RWPE1 (cell line): Measurements from ENCODE around the gene TMEM252.

Experiments used
- CTCF ChIA-PET: fragments of 350-600 bp; sonication (Branson Sonifier 250); formaldehyde crosslinking; extraction: SDS; loops from one replicate; lab custom pipeline; 2021; lab: Yijun Ruan, JAX
- POLR2A ChIA-PET: fragments of 400-600 bp; formaldehyde crosslinking; extraction: SDS; loops from one replicate; lab custom pipeline; 2020; ENCODE audit warnings: antibody characterized with exemption; ENCODE audit not compliant: low non-redundant PET; lab: Yijun Ruan, JAX
- DNase-seq: peaks from one replicate; pipeline ENCODE4 v3.0.0; 2012; ENCODE audit warnings: low spot score
- H3K27ac ChIP-seq: fragments of 450-650 bp; 2 replicates; pipeline ENCODE4 v1.5.1; 2017
- TF ChIP-seq, protein P1 (sequence below): fragments of 450-650 bp; conservative IDR thresholded peaks from 2 replicates; pipeline ENCODE4 v1.5.1; 2017; ENCODE audit warnings: low read depth, mild to moderate bottlenecking

TMEM252 gene, protein sequence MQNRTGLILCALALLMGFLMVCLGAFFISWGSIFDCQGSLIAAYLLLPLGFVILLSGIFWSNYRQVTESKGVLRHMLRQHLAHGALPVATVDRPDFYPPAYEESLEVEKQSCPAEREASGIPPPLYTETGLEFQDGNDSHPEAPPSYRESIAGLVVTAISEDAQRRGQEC

DNA sequence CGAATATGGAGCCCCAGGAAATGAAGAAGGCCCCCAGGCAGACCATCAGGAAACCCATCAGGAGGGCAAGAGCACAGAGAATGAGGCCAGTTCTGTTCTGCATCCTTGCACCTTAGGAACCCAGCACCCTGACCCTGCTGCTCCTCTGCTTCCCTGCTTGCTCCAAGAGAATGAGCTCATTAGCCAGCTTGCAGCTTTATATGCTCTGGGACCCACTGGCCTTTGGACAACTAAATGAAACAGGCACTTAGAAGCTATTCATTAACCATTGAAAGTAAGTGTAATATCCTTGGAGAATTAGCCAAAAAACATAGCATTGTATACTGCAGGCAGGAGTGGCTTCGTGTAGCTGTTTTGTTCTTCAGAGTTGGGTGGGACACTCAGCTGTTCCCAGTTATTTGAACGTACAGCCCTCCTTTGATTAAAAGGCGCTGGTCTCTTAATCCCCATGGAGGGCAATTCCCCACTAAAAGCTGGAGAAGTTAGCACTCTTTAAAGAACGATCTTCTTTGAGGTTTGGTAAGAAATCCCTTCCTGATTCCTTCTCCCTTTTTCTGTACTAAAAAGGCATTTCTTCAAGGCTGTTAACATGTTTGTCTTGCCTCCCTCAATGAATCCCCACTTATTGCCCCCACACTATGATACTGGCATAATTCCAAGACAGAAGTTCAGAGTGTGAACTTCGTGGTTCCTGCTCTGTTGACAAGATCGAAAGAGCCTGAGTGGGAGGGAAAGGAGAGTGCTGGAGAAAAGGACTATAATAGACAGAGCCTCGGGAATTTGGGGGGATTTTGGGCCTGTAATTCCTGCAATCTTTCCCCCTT is at the start of gene TMEM252:
TMEM252 (minus strand) TSS at position 172 of the 824 bp plus-strand sequence; CDS start at position 103, 69 bp downstream.
- no peak within 1 kb of the TSS for H3K27ac ChIP-seq
- DNase-seq = no peak
- CTCF ChIA-PET = interaction anchor here (0.6 kb wide), 1 partner anchor 18 kb away, joined by 3 read pairs; no protein-coding TSS in a partner anchor
- TF ChIP-seq, protein P1, sequence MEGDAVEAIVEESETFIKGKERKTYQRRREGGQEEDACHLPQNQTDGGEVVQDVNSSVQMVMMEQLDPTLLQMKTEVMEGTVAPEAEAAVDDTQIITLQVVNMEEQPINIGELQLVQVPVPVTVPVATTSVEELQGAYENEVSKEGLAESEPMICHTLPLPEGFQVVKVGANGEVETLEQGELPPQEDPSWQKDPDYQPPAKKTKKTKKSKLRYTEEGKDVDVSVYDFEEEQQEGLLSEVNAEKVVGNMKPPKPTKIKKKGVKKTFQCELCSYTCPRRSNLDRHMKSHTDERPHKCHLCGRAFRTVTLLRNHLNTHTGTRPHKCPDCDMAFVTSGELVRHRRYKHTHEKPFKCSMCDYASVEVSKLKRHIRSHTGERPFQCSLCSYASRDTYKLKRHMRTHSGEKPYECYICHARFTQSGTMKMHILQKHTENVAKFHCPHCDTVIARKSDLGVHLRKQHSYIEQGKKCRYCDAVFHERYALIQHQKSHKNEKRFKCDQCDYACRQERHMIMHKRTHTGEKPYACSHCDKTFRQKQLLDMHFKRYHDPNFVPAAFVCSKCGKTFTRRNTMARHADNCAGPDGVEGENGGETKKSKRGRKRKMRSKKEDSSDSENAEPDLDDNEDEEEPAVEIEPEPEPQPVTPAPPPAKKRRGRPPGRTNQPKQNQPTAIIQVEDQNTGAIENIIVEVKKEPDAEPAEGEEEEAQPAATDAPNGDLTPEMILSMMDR = no peak
- POLR2A ChIA-PET = no interaction called here

DNA sequence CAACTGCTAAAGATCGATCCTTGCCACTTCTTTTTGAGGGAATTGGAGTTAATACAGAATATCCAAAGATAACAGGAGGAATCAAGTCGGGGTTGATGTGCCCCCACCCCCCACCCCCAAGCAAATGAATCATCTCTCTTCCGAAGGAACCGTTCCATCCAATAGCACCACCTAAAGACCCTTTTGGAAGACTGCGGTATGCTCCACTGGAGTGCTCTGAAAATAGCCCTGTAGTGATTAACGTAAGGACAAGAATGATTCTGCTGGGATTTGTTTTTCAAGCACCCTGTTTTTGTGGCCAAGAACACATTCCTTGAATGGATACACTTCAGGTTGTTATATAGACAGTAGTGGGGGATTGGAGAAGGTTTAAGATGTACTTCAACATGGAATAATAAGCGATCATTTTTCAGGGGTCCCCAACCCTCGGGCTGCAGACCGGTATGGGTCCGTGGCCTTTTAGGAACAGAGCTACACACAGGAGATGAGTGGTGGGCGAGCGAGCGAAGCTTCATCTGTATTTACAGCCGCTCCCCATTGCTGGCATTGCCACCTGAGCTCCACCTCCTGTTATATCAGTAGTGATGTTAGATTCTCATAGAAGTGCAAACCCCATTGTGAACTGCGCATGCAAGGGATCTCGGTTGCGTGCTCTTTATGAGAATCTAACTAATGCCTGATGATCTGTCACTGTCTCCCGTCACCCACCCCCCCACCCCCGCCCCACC is 44.5 kb upstream of the TMEM252 start:
- no peak overlapping the region for H3K27ac ChIP-seq
- DNase-seq = no peak
- ChIA-PET CTCF (interaction anchor here (0.6 kb wide), 1 partner anchor 43 kb away, joined by 3 read pairs; no protein-coding TSS in a partner anchor), POLR2A (no interaction called here)
- TF ChIP-seq, protein P1 = no peak

DNA sequence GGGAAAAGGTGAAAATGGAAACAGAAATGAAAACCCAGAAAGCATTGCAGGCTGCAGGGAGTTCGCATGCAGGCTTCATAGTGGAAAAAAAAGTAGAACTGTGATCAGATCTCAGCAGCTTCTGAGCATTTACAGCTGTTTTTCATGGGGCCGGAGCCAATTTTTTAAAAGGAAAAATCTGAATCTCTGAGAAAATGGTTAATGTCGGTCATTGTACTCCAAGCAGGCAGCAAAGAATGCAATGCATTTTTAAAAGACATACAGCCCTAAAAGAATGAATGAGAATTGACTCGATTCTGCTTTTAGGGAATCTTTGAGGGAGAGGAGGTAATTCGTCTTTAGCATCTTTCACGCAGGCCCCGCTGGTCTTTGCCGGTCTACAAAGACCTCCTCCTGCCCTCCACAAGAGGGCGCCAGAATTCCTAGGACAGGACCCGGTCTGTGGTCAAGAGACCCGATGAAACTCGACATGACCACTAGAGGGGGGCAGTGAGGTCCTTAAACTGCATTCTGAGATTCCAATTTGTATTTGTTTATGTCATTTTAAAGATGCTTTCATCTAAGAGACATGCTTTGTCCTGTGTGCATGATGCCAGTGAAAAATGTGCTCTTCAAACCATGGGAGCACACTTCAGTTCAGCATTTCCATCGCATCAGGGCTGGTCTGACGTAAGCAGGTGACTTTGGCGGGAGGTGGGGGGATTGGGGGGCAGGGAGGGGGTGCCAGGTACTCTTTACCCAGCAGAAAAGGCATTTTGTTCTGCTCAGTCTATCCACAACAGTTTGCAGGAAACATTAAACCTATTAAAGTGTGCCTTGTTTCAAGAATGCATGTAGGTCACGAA is 43.7 kb upstream of the TMEM252 start:
- ChIA-PET POLR2A (no interaction called here), CTCF (interaction anchor here (0.6 to 2.0 kb wide), 11 partner anchors 11 to 444 kb away, joined by 3 to 7 read pairs (median 3); no protein-coding TSS in a partner anchor)
- peak; percentile 90 for DNase-seq
- no peak overlapping the region for H3K27ac ChIP-seq
- TF ChIP-seq, protein P1 = peak; percentile 97

DNA sequence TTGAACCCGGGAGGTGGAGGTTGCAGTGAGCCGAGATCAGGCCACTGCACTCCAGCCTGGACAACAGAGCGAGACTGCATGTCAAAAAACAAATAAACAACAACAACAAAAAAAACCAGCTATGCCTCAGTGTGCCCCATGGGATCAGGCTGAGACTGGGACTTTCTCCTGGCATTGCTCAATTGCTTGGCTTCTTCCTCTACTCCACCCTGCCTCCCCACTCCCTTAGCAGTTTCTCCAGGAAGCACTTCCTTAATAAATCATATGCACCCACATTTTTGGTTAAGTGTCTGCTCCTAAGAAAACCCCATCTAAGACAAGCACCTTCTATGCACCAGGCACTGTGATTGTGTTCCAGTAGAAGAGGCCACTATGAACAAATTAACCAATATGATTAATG is 41.0 kb upstream of the TMEM252 start:
- no peak overlapping the region for H3K27ac ChIP-seq
- no peak for DNase-seq
- ChIA-PET POLR2A (no interaction called here), CTCF (interaction anchor here (1.2 to 3.4 kb wide), 2 partner anchors 117 to 418 kb away, joined by 7 to 18 read pairs; no protein-coding TSS in a partner anchor)
- TF ChIP-seq, protein P1 = no peak

DNA sequence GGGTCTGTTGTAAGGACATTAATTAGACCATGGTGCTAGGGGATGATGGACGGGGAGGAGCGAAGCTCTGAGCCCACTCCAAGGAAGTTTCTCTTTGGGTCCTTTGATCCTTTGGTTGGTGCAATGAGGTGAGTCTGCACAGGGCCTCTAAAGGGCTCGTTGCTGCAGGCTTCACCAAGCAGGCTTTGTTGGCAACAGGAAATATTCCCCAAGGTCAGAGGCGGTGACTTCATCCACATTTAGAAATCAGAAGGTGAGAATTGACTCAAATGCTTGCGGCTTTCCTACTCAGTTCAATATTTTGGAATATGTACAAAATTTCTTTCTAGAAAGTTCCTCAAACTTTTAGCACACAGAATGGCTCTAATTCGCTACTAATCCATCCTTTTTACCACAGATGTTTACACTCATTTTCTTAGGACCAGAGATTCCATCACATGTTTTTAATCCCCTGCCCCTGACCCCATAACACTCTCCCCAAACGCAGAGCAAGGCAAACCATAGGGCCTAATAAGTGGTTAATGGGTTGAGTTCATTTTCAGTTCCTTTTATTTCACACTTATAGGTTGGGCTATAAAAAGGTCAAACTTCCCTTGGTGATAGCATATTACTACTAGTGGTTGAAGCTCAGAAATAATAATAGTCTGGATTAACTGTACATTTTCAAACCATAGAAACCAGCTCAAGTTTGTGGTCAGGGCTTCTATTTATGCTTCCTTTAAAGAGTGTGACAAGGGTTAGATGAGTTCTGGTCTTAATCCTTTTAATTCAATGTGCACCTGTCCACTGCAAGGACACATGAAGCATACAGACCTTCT is 37.3 kb upstream of the TMEM252 start:
- POLR2A ChIA-PET = no interaction called here

More for the DNA sequence above, 37.3 kb upstream of the TMEM252 start:
- CTCF ChIA-PET = no interaction called here
- no peak overlapping the region for H3K27ac ChIP-seq
- DNase-seq = no peak
- TF ChIP-seq, protein P1 = no peak
